ACHN (cell line): ENCODE measurements around the gene IFT52.
"Not testable (repeated sequence)": the region's sequence is repeated elsewhere in the genome, so short reads cannot be mapped to it uniquely, and the experiment has no call there.

ENCODE experiments used
- DNase-seq: peaks from one replicate; pipeline ENCODE4 v3.0.0-alpha.2; 2015
- in situ Hi-C: cut with HindIII; loops from 2 replicates; pipeline ENCODE4 v1.10.0; 2017; ENCODE audit warnings: low sequenced_read_pairs, low pct_ligation_motif_present, low pct_unique_long_range_greater_than_20kb

Gene IFT52

GRCh38 chr20:43564993-43565757 is 25.6 kb upstream of the IFT52 start:
- in situ Hi-C loops, result no loop called here

GRCh38 chr20:43565758-43566104 is 25.0 kb upstream of the IFT52 start:
- in situ Hi-C loops, result no loop called here
- no peak for DNase-seq

More at GRCh38 chr20:43564993-43565757, 25.6 kb upstream of the IFT52 start:
- no peak for DNase-seq

DNA sequence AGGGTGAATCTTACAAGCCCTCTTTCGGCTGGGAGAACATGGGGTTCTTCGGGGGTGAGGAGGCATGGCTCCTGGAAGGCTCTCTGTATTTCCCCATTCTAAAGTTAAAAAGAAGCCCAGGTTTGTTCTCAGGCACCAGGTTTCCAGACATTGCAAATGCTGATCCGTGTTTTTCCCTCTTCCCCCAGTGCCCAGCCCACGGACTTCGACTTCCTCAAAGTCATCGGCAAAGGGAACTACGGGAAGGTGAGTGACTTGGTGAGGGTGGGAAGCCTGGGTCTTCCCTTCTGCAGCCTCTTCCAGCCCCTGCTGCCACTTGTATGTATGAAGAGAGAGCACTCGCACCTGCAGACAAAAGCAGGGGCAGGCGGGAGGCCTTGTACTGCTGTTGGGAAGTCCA is 23.3 kb upstream of the IFT52 start:
- DNase-seq, result no peak
- in situ Hi-C loops, result no loop called here

DNA sequence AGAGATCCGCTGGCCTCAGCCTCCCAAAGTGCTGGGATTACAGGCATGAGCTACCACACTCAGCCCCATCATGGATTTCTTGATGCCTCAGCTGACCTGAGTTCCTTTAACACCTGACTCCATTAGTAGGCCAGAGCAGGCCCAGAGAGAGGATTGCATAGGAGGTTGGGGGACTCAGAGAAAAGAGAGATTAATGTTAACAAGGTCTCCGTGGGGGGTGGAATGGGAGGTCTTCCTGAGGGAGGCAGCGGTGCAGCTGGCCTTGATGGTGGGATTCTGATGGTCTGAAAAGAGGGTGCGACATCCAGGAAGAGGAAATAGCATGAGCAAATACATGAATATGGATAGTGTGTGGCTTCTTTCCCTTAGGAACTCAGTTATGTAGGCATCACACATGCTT is 22.0 kb upstream of the IFT52 start:
- in situ Hi-C loops, result no loop called here
- DNase-seq, result no peak

DNA sequence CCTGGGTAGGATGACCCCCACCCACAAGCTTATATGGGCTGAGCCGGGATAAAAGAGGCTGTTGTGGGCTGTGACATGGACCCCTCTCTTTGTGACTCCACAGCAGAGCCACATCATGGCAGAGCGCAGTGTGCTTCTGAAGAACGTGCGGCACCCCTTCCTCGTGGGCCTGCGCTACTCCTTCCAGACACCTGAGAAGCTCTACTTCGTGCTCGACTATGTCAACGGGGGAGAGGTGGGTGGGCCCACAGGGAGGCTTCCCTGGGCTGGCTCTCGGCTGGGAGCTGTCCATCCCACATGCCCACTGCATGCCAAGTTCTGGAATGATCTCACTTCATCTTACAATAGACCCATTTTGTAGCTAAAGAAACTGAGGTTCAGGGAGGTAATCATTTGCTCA is 21.5 kb upstream of the IFT52 start:
- in situ Hi-C loops, result no loop called here
- no peak for DNase-seq

DNA sequence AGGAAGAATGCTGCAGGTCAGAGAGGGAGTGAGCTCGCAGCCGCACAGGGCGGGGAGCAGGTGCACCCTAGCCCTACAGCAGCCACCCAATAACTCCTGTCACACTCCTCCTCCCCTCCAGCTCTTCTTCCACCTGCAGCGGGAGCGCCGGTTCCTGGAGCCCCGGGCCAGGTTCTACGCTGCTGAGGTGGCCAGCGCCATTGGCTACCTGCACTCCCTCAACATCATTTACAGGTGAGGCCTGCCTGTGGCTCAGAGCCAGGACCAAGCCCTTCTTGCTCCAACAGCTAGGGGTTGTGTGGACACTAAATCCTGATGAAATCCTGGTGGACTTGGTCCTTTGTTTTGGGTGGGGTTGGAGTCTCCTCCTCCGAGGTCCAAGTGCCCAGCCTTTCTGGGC is 20.2 kb upstream of the IFT52 start:
- DNase-seq, result no peak
- in situ Hi-C loops, result no loop called here

GRCh38 chr20:43571310-43571709 is 19.4 kb upstream of the IFT52 start:
- DNase-seq, result no peak
- in situ Hi-C loops, result no loop called here

- in situ Hi-C loops, result no loop called here
- DNase-seq, result no peak
Observed at GRCh38 chr20:43571771-43572170, 19.0 kb upstream of the IFT52 start.

GRCh38 chr20:43572891-43573290 is 17.8 kb upstream of the IFT52 start:
- DNase-seq, result no peak
- in situ Hi-C loops, result no loop called here

- no peak for DNase-seq
- in situ Hi-C loops, result no loop called here
Observed at GRCh38 chr20:43576108-43576507, 14.6 kb upstream of the IFT52 start.

- in situ Hi-C loops, result no loop called here
- no peak for DNase-seq
Observed at GRCh38 chr20:43579861-43580793, 10.6 kb upstream of the IFT52 start.

DNA sequence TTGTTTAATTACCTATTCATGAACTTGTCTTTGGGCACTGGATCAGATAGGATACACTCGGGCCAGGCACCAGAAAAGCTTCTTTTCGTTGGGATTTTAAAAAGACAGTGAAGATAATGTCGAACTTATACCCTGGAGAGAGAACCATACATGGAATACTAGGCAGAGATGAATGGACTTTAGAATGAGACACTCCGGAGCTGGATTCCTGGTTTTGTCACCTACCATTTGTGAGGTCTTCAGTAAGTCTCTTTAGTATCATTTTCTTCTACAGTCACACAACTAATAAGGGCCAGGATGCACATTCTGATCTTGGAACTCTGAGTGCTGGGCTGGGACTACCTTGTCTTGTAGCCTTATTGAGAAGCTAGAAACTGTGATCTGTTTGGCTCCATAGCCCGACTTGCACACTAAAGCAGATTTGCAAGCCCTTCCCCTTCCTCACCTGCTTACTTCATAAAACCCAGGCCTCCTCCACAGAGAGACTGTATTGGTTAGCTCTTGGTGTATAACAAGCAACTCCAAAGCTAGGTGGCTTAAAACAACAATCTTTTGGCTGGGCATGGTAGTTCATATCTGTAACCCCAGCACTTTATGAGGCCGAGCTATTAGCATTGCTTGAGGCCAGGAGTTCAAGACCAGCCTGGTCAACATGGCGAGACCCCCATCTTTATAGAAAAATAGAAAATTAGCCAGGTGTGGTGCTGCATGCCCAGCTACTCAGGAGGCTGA is 7.4 kb upstream of the IFT52 start:
- in situ Hi-C loops, result no loop called here
- no peak for DNase-seq

GRCh38 chr20:43583982-43584432 is 6.7 kb upstream of the IFT52 start:
- peak; percentile 92 for DNase-seq
- in situ Hi-C loops, result no loop called here

DNA sequence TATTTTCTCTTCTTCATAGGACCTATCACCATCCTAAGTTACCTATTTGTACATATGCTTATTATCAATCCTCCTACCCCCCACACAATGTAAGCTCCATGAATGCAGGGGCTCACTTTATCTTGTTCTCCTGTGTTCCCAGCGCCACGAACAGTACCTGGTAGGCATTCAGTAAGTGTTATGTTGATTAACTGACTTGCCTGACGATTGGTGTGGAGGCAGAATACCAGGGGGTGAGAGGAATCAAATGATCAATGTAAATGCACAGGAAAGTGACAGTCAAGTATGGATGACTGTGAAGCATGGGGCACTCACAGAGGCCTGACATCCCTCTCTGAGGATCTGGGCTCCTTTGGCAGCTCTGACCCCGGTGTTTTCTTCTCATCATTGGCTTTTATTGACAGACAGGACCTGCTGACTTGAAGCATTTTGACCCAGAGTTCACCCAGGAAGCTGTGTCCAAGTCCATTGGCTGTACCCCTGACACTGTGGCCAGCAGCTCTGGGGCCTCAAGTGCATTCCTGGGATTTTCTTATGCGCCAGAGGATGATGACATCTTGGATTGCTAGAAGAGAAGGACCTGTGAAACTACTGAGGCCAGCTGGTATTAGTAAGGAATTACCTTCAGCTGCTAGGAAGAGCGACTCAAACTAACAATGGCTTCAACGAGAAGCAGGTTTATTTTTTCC is 6.1 kb upstream of the IFT52 start:
- peak; percentile 93 for DNase-seq
- in situ Hi-C loops, result no loop called here

DNA sequence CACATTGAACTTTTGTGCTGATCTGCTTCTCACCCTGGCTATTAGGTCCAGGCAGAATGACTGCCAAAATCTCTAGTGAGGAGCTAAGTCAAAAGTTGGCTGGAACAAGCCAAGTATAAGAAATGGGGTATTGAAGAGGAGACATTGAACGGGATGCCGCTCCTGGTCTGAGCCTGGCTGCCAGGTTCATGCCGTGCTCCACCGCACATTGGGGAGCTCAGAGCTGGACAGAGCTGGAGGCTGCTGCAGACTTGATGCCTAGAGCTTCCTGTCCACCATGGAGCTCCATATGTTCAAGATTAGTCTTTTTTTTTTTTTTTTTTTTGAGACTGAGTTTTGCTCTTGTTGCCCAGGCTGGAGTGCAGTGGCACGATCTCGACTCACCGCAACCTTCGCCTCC is 4.1 kb upstream of the IFT52 start:
- in situ Hi-C loops, result no loop called here
- no peak for DNase-seq

GRCh38 chr20:43588526-43588925 is 2.2 kb upstream of the IFT52 start:
- DNase-seq, result not testable (repeated sequence)

DNA sequence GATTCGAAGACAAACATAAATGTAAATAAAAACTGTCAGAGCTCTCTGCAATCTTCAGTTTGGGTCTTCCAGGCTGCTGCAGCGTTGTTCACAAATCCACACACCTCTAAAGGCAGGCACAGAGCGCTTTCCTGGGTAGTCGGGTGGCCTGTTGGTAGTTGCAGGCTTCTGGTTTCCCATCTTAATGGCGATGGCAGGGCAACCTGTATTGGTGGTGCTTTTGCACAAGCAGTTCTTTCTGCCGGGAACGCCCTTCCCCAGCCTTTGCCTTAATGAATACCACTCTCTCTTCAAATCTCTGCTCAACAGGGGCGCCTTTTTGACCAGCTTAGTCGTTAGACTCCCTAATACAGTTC is 723 bp upstream of the IFT52 start:
- DNase-seq, result peak; percentile 6
- in situ Hi-C loops, result no loop called here

More at GRCh38 chr20:43588526-43588925, 2.2 kb upstream of the IFT52 start:
- in situ Hi-C loops, result not testable (repeated sequence)

GRCh38 chr20:43601960-43602359 is 11.2 kb downstream of the IFT52 start:
- in situ Hi-C loops, DNase-seq: not testable (repeated sequence)

DNA sequence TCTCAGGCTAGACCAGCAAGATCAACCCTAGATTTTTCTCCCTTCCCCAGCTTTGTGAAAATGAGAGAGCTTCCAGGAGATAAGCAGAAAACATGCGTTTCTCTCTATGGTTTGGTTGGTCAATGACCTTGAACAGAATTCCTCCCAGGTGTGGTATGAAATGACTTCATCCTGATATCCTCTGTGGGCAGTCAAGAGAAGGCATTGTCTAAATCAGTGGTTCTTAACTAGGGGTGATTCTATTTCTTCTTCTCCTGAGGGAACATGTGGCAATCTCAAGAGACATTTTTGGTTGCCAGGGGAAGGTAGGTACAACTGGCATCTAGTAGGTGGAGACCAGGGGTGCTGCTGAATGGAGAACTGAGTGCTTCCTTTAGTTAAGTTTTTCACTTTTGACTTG is 12.4 kb downstream of the IFT52 start:
- no peak for DNase-seq
- in situ Hi-C loops, result no loop called here
